GM19240 (cell line): ENCODE data around the gene SRXN1.
A peak's percentile ranks its signal among the peaks of the same experiment; 100 is the strongest.
"Not testable (repeated sequence)": the region's sequence is repeated elsewhere in the genome, so short reads cannot be mapped to it uniquely, and the experiment has no call there.

Source experiments
- DNase-seq: peaks from one replicate; pipeline ENCODE4 v3.0.0; 2011; ENCODE audit warnings: low spot score; ENCODE audit not compliant: insufficient read length

Gene SRXN1

DNA sequence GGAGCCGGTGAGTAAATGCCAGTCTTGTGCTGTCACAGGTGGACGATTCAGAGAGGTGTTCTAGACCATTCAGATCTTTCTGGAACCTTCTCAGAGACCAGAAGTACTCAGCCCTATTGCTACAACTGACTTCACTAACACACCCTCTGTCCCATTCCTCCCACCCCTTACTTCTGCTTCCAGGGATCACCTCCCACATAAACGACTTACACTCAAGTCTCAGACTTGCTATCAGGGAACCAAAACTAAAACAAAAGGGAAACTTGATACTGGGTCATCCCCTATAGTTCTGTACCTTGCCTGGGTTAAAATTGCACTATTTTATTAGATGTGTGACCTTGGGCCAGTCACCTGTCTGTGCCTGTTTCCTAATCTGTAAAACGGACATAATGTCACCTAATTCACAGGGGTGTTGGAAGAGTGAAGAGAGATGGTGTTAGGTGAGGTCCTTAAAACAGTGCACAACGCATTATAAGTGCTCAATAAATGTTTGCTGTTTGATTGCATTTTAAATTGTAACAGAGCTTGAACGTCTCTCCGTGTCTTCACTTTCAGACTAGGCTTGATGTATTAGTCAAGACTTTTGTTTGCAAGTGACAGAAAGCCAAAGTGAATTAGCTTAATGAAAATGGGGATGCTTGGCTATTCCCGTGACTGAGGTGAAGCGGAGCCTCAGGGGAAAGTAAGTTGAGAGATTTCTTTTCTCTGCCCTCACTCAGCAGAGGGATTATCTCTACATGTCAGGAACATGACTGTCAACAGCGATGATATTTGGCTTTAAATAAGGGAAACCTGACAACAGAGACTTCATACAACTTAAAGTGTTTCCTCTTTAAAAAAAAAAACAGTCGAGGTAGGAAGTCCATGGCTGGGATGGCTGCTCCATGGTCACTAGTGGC is 3.0 kb upstream of the SRXN1 start:
- DNase-seq: no peak

DNA sequence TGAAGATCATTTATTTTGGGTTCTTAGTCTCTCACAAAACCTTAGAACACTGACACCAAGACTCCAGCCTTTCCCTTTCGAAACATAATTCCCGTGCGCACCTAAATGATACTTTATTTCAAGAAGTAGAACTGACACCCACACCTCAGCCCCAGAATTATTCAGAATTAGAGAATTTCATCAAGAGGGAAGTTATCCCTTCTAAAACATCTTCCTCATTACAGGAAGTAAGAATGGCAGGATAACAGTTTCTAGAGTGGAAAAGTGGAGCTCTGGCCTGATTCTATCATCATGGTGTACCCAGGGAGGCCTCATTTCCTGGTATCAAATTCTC is 1.4 kb upstream of the SRXN1 start:
- DNase-seq: no peak

DNA sequence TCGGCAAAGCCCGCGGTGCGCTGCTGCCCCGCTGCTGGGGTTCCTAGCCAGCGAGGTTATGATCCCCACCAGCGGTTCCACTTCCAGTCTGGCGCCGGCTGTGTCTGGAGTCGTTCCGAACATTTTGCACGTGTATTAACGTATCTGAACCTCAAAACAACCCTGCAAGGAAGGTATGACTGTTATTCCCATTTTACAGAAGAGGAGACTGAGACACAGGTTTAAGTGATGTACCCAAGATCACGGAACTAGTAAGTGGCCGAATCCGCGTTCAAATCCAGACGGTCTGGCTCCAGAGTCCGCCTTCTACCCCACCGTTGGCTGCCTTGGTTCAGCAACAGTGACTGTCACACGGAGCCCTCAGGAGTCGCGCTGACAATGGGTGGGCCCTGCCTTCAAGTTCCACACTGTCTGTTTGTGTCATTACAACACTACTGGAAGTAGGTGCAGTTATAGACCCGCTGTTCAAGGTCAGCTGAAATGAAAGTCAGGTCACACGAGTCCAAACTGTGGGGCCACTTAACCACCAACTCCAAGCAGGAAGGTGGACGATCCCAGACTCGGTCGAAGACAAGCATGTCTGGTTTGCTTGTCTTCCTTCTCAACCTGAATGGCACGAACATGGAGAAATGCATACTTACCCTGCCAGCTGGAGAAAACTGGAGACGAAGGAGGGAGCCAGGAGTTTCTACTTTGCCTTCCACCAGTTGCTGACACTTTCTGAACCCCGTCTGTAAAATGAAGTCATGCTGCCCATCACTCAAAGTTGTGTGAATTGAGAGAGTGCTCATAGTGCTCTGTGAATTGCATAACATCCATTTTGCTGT is 803 bp upstream of the SRXN1 start:
- DNase-seq: no peak

DNA sequence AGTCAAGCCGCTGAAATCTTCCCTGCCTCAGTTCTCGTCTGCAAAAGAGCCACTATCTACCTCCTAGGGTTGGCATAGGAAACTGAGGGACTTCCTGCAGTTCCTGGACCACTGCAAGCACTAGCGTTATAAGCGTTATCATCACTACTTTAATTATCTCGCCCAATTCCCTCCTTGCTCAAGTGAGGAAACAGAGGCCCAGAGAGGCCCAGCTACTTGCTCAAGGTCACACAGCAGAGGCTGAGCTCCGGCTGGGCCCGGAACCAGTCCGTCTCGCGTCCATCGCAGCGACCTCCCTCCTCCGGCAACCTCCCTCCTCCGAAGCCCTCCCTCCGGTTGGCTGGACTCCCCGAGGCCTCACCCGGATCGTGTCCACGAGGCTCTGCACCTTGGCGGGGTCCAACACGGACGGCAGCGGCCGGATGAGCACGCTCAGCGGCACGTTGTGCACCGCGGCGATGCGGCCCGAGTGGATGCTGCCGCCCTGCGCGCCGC is 338 bp downstream of the SRXN1 start:
- DNase-seq: no peak

DNA sequence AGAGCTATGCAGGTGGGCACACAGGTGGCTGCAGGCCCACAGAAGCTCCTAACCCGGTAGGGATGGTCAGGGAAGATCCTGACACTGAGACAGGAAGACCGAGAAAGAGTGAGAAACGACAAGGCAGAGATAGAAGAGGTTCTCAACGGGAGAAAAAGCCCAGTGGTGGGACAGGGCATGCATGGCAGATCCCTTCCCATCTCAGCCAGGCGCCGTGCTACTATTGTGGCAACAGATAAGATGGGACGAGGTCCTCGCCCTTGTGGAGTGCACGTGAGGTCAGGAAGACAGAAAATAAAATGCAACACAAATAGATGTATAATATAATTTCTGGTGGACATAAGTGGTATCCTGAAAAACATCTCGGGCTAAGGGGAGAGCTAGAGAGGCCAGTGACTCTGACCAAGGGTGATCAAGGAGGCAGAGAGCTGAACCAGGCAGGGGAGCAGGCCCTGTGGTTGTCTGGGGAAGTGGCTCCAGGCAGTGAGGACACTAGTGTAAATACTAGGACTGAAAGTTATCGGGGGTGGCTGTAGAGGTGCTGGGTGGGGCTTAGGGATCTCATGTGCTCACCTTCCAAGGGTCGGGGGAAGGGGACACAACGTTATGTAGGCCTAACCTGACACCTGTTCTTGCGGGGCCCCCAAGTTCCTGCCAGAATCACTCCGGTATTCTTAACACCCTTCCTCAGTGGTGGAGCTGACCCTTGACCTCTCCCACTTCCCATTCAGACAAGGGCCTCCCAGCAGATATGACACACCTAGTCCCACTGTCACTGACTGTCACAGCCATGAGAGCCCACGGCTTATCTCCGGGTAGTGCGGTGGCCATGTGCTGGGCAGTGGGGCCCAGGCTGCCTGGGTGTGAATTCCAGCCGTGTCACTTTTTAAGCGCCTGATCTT is 1.0 kb downstream of the SRXN1 start:
- no peak for DNase-seq

DNA sequence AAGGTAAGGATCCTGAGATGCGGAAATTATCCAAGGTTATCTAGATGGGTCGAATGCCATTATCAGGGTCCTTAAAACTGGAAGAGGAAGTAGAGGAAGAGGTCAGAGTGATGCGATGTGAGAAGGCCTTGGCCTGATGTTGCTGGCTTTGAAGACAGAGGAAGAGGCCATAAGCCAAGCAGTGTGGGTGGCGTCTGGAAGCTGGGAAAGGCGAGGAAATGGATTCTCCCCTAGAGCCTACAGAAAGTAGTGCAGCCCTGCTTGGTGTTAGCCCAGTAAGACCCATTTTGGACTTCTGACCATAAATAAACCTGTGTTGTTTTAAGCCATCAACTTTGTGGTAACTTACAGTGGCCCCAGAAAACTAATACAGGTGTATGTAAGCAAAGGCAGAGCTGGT is 2.0 kb downstream of the SRXN1 start:
- DNase-seq: no peak

DNA sequence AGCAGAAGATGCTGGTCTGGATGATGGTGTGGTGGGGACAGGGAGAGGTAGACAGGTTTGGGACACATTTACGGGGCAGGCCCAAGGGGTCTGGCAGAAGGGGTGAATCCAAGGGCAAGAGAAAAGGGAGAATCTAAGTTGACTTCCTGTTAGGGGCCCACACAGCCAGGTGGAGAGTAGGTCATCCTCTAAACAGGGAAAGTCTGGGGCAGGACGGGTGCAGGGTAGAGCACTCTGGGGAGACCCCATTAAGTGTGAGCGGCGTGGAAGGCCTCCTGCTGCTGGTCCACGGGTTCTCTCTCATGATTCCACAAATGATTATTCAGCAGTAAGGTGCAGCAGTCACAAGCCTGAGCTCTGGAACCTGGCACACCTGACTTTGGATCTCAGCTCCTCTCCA is 2.7 kb downstream of the SRXN1 start:
- DNase-seq: no peak

DNA sequence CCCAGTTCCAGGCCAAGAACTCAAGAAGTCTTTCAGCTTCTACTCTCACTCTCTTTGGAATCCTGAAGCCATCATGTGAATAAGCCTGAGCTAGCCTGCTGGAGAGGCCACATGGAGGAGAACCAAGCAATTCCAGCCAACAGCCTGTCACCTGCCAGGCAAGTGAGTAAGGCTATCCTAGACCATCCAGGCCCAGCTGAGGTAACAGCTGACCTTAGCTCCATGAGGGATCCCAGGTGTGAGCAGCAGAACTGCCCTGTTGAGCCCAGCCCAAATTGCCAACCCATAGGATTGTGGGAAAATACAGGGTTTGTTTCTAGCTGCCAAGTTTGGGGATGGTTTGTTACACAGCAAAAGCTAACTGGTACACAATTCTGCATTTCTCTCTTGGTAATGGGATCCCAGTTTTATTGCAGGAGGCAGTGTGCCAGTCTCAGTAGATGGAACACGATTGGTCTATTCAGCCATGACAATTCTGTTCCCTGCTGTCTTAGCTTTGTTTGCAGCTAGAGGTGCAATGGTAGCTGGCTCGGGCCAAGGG is 5.5 kb downstream of the SRXN1 start:
- no peak for DNase-seq

DNA sequence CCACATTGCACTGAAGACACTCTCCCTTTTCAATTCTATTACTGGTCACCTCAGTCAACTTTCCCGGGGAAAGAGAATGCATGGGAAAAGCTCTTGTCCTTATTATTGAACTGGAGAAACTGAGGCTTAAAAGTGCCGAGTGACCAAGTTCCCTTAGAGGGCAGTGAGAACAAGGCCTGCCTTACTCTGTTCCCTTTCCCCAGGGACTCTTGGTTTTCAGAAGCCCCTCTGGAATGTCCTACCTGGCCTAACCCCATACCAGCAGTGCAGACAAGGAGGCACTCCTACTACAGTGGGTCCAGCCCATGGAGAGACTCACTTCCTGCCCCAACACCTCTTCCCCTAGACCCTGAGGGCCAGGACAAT is 6.1 kb downstream of the SRXN1 start:
- no peak for DNase-seq

DNA sequence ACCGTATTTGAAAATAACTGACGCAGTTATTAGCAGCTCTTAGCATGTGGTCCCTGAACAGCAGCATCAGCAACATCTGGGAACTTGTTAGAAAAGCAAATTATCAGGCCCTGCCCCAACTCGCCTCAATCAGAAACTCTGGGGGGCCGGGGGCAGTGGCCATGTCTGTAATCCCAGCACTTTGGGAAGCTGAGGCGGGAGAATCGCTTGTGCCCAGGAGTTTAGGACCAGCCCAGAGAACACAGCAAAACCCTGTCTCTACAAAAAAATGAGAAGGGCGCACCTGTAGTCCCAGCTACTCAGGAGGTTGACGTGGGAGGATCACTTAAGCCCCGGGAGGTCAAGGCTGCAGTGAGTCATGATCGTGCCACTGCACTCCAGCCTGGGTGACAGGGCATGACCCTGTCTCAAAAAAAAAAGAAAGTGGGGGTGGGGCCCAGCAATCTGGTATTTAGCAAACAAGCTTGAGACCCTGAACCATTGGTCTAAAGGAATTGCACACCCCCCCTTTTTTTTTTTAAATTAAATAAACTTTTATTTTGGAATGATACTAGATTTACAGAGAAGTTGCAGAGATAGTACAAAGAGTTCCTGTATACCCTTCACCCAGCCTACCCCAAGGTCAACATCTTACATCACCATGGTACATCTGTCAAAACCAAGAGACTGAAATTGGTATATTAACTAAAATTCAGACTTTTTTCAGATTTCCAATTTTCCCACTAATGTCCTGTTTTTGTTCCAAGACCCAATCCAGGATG is 6.7 kb downstream of the SRXN1 start:
- DNase-seq: no peak

DNA sequence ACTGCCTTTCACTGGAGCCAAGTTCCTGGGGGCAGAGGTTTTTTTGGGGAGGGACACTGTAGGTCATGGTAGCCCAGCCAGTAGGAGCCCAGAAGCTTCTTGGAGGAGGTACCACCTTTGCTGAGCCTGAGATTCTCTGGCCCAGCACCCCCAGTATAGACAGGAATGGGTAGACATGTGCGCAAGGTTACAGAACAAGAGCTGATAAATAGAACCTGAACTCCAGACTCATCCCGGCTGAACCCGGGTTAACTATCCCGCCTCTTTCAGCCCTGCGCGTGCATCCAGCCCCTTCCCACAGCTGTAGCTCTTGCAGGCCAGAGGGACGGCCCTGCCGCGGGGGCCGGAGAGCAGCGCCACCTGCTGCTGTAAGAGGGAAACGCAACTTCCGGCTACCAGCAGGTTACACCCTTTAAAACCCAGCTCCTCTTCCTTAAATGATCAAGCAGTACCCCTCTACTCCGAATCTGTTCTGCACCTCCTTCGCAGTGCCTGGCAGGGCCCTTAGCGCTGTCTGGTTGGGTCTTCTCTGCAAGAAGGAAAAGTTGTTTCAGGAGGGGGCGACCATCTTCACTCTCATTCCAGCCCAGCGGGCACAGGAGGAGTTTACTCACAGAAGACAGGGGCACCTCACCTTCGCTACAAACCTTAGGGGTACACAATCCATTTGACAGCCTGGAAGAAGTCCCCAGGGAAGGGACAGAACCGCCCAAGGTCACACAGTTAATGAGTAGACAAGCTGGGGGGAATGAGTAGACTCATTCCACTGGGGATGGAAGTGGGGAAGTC is 7.5 kb downstream of the SRXN1 start:
- peak; percentile 96 for DNase-seq

DNA sequence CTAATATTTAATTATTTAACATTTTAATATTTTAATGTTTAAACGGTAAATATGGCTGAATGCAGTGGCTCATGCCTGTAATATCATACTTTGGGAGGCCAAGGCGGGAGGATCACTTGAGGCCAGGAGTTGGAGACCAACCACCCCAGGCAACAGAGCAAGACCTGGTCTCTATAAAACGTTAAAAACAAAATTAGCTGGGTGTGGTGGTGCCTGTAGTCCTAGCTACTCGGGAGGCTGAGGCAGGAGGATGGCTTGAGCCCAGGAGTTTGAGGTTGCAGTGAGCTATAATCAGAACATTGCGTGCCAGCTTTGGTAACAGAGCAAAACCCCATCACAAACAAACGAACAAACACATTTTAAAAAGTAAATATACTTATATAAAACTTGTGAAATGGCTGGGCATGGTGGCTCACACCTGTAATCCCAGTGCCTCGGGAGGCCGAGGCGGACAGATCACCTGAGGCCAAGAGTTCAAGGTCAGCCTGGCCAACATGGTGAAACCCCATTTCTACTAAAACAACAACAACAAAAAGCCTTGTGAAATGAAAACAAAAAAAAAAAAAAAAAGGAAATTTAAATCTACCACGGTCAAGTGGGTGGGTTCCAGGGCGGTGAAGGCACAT is 8.2 kb downstream of the SRXN1 start:
- no peak for DNase-seq

DNA sequence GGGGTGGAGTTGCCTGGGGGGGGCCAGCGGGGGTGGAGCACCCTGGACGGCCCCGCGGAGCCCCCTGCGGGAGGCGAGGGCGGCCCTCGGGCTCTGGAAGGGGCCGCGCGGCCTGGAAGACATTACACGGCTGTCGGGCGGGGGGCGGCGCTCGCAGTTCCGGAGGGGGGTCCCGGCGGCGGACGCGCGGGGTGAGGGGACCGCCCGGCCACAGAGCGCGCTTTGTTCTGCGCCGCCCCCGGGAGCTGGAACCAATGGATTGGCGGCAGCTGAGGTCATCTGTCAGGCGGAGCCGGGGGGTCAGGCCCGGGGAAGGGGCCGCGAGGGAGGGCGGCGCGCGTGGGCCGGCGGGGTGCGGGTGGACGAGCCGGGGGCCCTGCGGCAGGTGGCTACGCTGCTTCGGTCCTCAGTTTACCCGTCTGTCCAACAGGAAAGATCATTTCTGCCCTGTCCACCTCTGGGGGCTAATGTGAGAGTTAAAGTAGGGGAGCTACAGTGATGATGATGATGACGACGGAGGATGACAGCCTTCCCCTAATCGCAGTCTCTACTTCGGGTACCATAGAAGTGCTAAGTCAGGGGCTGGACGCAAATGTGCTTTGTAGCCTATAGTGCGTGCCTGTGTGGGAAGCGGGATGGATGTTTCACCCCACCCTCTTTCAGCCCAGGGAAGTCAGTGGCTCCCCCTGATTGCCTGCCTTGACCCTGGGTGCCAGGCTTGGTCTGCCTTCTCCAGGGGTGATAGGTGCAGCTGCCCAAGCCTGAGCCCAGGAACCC is 10.4 kb downstream of the SRXN1 start:
- no peak for DNase-seq

DNA sequence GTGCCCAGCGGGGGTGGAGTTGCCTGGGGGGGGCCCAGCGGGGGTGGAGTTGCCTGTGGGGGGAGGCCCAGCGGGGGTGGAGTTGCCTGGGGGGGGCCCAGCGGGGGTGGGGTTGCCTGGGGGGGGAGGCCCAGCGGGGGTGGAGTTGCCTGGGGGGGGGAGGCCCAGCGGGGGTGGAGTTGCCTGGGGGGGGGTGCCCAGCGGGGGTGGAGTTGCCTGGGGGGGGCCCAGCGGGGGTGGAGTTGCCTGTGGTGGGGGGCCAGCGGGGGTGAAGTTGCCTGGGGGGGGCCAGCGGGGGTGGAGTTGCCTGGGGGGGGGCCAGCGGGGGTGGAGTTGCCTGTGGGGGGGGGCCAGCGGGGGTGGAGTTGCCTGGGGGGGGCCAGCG is 11.0 kb downstream of the SRXN1 start:
- DNase-seq: not testable (repeated sequence)

DNA sequence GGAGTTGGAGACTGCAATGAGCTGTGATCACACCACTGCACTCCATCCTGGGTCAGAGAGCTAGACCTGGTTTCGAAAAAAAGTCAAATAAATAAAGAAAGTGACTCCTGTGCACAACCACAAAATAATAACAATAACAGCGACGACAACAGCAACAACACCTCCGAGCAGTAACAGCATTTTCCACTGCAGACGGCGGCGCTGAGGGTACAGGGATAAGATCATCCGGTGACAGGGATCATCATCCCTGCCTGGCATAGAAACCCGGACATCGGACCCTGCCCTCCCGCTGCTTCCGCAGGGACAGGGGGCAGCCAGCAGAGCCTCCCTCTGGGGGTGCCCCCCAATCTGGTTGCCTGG is 11.5 kb downstream of the SRXN1 start:
- DNase-seq: no peak

DNA sequence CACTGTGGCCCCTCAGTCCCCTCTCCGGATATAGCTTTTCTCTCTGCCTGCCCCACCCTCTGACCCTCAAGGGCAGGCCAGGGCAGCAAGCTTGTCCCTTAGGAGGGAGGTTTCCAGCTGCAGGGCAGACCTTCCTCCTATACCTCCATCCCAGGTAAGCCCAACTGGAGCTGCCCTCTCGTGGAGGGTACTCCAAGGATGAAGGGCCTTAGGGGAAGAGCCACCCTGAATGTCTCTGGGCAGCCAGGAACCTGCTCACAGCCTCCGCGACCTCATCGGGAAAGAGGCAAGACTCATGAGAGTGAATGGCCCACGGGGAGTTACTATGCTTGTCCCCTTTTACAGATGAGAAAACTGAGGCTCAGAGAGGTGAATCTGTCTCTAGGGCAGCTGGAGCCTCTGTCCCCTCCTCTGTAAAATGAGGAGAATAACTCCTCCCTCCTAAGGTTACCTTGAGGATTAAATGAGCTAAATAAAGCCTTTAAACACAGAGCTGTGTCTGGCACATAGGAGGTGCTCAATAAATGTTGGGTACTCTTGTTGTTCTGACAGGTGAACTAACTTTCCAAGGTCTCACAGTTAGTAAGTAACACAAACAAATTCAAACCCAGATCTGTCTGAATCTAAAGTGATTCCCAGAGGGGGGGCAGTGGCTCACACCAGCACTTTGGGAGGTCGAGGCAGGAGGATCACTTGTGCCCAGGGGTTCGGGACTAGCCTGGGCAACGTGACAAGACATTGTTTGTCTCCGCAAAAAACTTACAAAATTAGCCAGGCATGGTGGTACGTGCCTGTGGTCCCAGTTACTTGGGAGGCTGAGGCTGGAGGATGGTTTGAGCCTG is 12.1 kb downstream of the SRXN1 start:
- no peak for DNase-seq

DNA sequence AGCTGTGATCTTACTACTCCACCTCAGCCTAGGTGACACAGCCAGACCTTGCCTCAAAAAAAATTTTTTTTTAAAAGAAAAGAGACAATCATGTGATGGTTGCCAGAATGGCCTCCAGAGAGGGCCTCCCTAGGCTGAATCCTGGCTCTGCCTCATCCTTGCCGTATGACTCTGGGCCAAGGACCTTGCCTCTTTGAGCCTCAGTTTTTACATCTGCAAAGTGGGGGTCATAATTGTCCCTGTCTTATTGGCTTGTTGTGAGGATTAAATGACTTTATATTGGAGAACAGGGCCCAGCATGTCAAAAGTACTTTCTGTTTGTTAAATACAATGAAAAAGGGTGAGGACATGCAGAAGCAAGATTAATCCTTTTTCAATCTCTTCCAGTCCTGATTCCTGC is 14.4 kb downstream of the SRXN1 start:
- no peak for DNase-seq

DNA sequence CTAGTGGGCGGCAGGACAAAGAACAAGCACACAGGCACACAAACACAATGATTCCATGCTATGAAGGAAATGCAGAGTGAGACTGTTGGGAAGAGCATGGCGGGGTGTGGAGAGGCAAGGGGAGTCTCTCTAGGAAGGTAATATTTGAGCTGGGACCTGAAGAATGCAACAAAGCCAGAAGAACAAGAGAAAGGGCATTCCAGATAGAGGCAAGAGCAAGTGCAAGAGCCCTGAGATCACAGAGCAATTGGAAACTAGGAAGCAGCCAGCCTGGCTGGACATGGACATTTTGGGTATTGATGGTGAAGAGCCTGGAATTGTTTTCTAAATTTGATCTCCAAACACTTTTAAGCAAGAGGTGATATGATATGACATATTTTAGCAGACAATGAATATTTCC is 15.4 kb downstream of the SRXN1 start:
- no peak for DNase-seq
